Measurements from ENCODE around the gene MGAT4B. TPM values are rescaled to one million over a fixed set of nuclear protein-coding genes. Genes with fewer than 3 reads are reported as not detected.
A peak's percentile ranks its signal among the peaks of the same experiment; 100 is the strongest.

Gene MGAT4B
- total RNA-seq, 1 experiment from 2014 or later = 148 TPM

GRCh38 chr5:179817470-179817840, 10.8 kb upstream of the MGAT4B start (continued):
- no peak for TF ChIP-seq CTCF (IDR thresholded peaks at IDR 0.05 in 2 of 3, conservative IDR thresholded peaks at IDR 0.05 in 1 of 3; ENCODE audit: borderline replicate concordance in 1 of 3, insufficient read depth in 1 of 3, low read depth in 2 of 3, low read length in 2 of 3)
- no peak for TF ChIP-seq ELF1 (IDR thresholded peaks at IDR 0.05; ENCODE audit: borderline replicate concordance, low read depth)
- TF ChIP-seq TCF7L2 (IDR thresholded peaks at IDR 0.05; ENCODE audit: borderline replicate concordance, extremely low read depth, insufficient read depth, insufficient read length) = no peak

GRCh38 chr5:179816796-179817469, 10.3 kb upstream of the MGAT4B start:
- Histone ChIP-seq H3K4me3 (replicated peaks in 1 of 2; ENCODE audit: low read depth in 1 of 2, low read length in 2 of 2) (no peak overlapping the region), H3K36me3 (ENCODE audit: control insufficient read depth in 1 of 2, insufficient read depth in 2 of 2, low read length in 2 of 2) (peaks cover 19 to 25% of the 10 kb centered on the region in 2 experiments; a peak in 3 of 4 replicates), H3K79me2 (ENCODE audit: insufficient read depth, low read length) (peaks cover 12% of the 10 kb centered on the region), H3K4me1 (ENCODE audit: control insufficient read depth in 1 of 2, insufficient read depth in 2 of 2, low read length in 2 of 2) (peaks cover 30 to 41% of the 10 kb centered on the region in 2 experiments), H3K27me3 (ENCODE audit: insufficient read depth, low read length) (no peaks in the 10 kb centered on the region), H3K27ac (ENCODE audit: low read depth, low read length) (peak overlapping the region; percentile 99; the same call in 1 of the 2 replicates), H3K9me3 (ENCODE audit: control insufficient read depth in 1 of 2, insufficient read depth in 1 of 2, low read depth in 1 of 2, low read length in 2 of 2) (no peaks in the 10 kb centered on the region), H2AFZ (ENCODE audit: low read depth, low read length, poor library complexity, severe bottlenecking) (no peak overlapping the region), H3K9me2 (ENCODE audit: insufficient read depth) (no peaks in the 10 kb centered on the region), H4K20me1 (ENCODE audit: insufficient read depth) (peaks cover 2% of the 10 kb centered on the region; the same call in 1 of the 2 replicates), H3K9ac (ENCODE audit: low read length) (no peak overlapping the region), H3K4me2 (ENCODE audit: low read length) (no peak overlapping the region)
- intact Hi-C loops (cut with micrococcal nuclease) = no loop called here
- POLR2A ChIA-PET = interaction anchor here (0.7 to 0.9 kb wide), 2 partner anchors 193 to 667 kb away, joined by 3 read pairs; partner anchors contain the start of gene HNRNPH1
- CTCF ChIA-PET = no interaction called here
- DNase-seq (ENCODE audit: low read depth, low spot score) = no peak
- no TSS peak for BruUV-seq (replicated peaks)
- no peak for ATAC-seq
- TF ChIP-seq JUND (IDR thresholded peaks at IDR 0.05) (no peak), TCF7L2 (IDR thresholded peaks at IDR 0.05; ENCODE audit: borderline replicate concordance, extremely low read depth, insufficient read depth, insufficient read length) (no peak), ELF1 (IDR thresholded peaks at IDR 0.05; ENCODE audit: borderline replicate concordance, low read depth) (no peak), SRF (IDR thresholded peaks at IDR 0.05; ENCODE audit: low read depth) (no peak), ATF3 (IDR thresholded peaks at IDR 0.05) (no peak), SP1 (IDR thresholded peaks at IDR 0.05; ENCODE audit: low read depth) (no peak), POLR2A (IDR thresholded peaks at IDR 0.05; ENCODE audit: borderline replicate concordance, extremely low read depth, insufficient read depth, insufficient read length) (no peak), YY1 (IDR thresholded peaks at IDR 0.05; ENCODE audit: extremely low read depth, insufficient replicate concordance, low read depth, low read length) (no peak), SIN3A (IDR thresholded peaks at IDR 0.05; ENCODE audit: low read depth) (no peak), RAD21 (IDR thresholded peaks at IDR 0.05; ENCODE audit: low read depth) (no peak), EZH2 (IDR thresholded peaks at IDR 0.05) (no peak), ZFX (IDR thresholded peaks at IDR 0.05) (no peak), REST (IDR thresholded peaks at IDR 0.05; ENCODE audit: low read depth) (no peak)
- RAD21 ChIA-PET (ENCODE audit: low non-redundant PET in 1 of 2, low total read pairs in 2 of 2, uncharacterized antibody in 2 of 2, unreplicated experiment in 2 of 2) = interaction anchor here in 1 of 2 experiments (0.6 kb wide), 1 partner anchor 15 kb away, joined by 3 read pairs; no protein-coding TSS in a partner anchor

All from HCT116 (cell line).